SK-N-SH (cell line): ENCODE data around the gene LRIG1. TPM values are rescaled to one million over a fixed set of nuclear protein-coding genes. Genes with fewer than 3 reads are reported as not detected.

Source experiments
- CTCF ChIA-PET: fragments of 300-600, 350-600 bp; formaldehyde crosslinking; extraction: SDS; loops from one replicate; lab custom pipeline; 2021; lab: Yijun Ruan, JAX
- POLR2A ChIA-PET: fragments of 350-600 bp; sonication (Branson Sonifier 250); formaldehyde crosslinking; extraction: SDS; loops from one replicate; lab custom pipeline; 2020; ENCODE audit warnings: antibody characterized with exemption, inconsistent platforms; lab: Yijun Ruan, JAX
- DNase-seq: peaks from one replicate; pipeline ENCODE4 v3.0.0; 2012
- H2AFZ ChIP-seq: fragments of 200-600 bp; sonication (generic); 2 replicates; pipeline ENCODE4 v1.8.1; 2016; ENCODE audit warnings: antibody characterized with exemption, mild to moderate bottlenecking, low read depth
- H3F3A ChIP-seq: fragments of 200-600 bp; sonication (generic); replicated peaks from 2 replicates; pipeline ENCODE3; 2016; ENCODE audit warnings: antibody characterized with exemption, mild to moderate bottlenecking; ENCODE audit not compliant: insufficient read depth
- H3K27ac ChIP-seq, 2 experiments: fragments of 200-500 bp in 1 of 2; fragments of 200-600 bp in 1 of 2; sonication (Bioruptor generic) in 1 of 2; sonication (generic), shearing (Covaris generic) in 1 of 2; 2 replicates each; pipeline versions ENCODE4 v1.5.1 to v1.6.1; 2014 to 2016; ENCODE audit warnings: low read depth in 2 of 2, inconsistent platforms in 1 of 2, low read length in 1 of 2, mild to moderate bottlenecking in 1 of 2, mixed read lengths in 1 of 2
- H3K27me3 ChIP-seq: fragments of 200-600 bp; sonication (generic), shearing (Covaris generic); 2 replicates; pipeline ENCODE4 v1.6.1; 2016; ENCODE audit warnings: mixed run types; ENCODE audit not compliant: insufficient read depth
- H3K36me3 ChIP-seq, 2 experiments: fragments of 200-500 bp in 1 of 2; fragments of 200-600 bp in 1 of 2; sonication (Bioruptor generic) in 1 of 2; sonication (generic) in 1 of 2; replicated peaks in 1 of 2; 2 replicates each; pipeline versions ENCODE3 to v1.5.1; 2014 to 2016; ENCODE audit warnings: low read length in 1 of 2, mild to moderate bottlenecking in 1 of 2; ENCODE audit not compliant: insufficient read depth in 2 of 2, control insufficient read depth in 1 of 2
- H3K4me1 ChIP-seq, 2 experiments: fragments of 200-500 bp in 1 of 2; fragments of 200-600 bp in 1 of 2; sonication (Bioruptor generic) in 1 of 2; sonication (generic), shearing (Covaris generic) in 1 of 2; 2 replicates each; pipeline versions ENCODE4 v1.5.1 to v1.6.1; 2014 to 2016; ENCODE audit warnings: low read depth in 1 of 2, low read length in 1 of 2, mixed run types in 1 of 2; ENCODE audit not compliant: insufficient read depth in 2 of 2, control insufficient read depth in 1 of 2
- H3K4me2 ChIP-seq: fragments of 200-600 bp; sonication (generic), shearing (Covaris generic); 2 replicates; pipeline ENCODE4 v1.6.1; 2017; ENCODE audit warnings: mixed run types
- H3K4me3 ChIP-seq, 2 experiments: fragments of 200-500 bp in 1 of 2; fragments of 200-600 bp in 1 of 2; sonication (Bioruptor generic) in 1 of 2; sonication (generic), shearing (Covaris generic) in 1 of 2; 2 replicates each; pipeline versions ENCODE4 v1.5.1 to v1.8.1; 2014 to 2016; ENCODE audit warnings: low read depth in 2 of 2, inconsistent platforms in 1 of 2, low read length in 1 of 2, mild to moderate bottlenecking in 1 of 2, mixed read lengths in 1 of 2, moderate library complexity in 1 of 2
- H3K79me2 ChIP-seq: fragments of 200-600 bp; sonication (generic); 2 replicates; pipeline ENCODE4 v1.8.1; 2017; ENCODE audit warnings: mild to moderate bottlenecking; ENCODE audit not compliant: insufficient read depth
- H3K9ac ChIP-seq: fragments of 200-600 bp; sonication (generic); 2 replicates; pipeline ENCODE4 v1.6.1; 2017; ENCODE audit warnings: mixed run types
- H3K9me2 ChIP-seq: fragments of 200-600 bp; sonication (generic); 2 replicates; pipeline ENCODE4 v1.6.1; 2017; ENCODE audit warnings: mixed run types
- H3K9me3 ChIP-seq: fragments of 200-600 bp; sonication (generic); 2 replicates; pipeline ENCODE4 v1.6.1; 2017; ENCODE audit warnings: mixed run types, mild to moderate bottlenecking, moderate library complexity
- H4K20me1 ChIP-seq: fragments of 200-600 bp; sonication (generic); 2 replicates; pipeline ENCODE4 v1.6.1; 2017; ENCODE audit warnings: mild to moderate bottlenecking, mixed run types; ENCODE audit not compliant: insufficient read depth
- CHD2 ChIP-seq: fragments of 150-350 bp; IDR thresholded peaks from 2 replicates; pipeline ENCODE4 v1.6.1; 2018; ENCODE audit warnings: low read length; ENCODE audit not compliant: partially characterized antibody
- FOXJ3 ChIP-seq: sonication (generic); formaldehyde crosslinking; IDR thresholded peaks from 2 replicates; pipeline ENCODE4 v1.5.1; 2020; ENCODE audit warnings: mild to moderate bottlenecking, missing genetic modification reagents
- FOXM1 ChIP-seq: IDR thresholded peaks from 2 replicates; pipeline ENCODE4 v1.4.0; 2012; ENCODE audit warnings: low read depth, mild to moderate bottlenecking
- GABPA ChIP-seq: IDR thresholded peaks from 2 replicates; pipeline ENCODE4 v1.4.0; 2012; ENCODE audit warnings: low read depth, mild to moderate bottlenecking
- MEF2A ChIP-seq: IDR thresholded peaks from 2 replicates; pipeline ENCODE4 v1.4.0; 2012; ENCODE audit warnings: low read depth, borderline replicate concordance
- MXI1 ChIP-seq: IDR thresholded peaks from 2 replicates; pipeline ENCODE4 v1.6.1; 2012; ENCODE audit warnings: mild to moderate bottlenecking, low read depth, low read length, improper control_type of control experiment
- NRF1 ChIP-seq: IDR thresholded peaks from 2 replicates; pipeline ENCODE4 v1.6.1; 2012; ENCODE audit warnings: low read depth, mild to moderate bottlenecking, low read length
- RAD21 ChIP-seq: IDR thresholded peaks from 2 replicates; pipeline ENCODE4 v1.6.1; 2012; ENCODE audit warnings: mild to moderate bottlenecking, low read length
- RFX5 ChIP-seq: IDR thresholded peaks from 2 replicates; pipeline ENCODE4 v1.6.1; 2012; ENCODE audit warnings: mild to moderate bottlenecking, improper control_type of control experiment, low read length
- SIN3A ChIP-seq: IDR thresholded peaks from 2 replicates; pipeline ENCODE4 v1.6.1; 2012; ENCODE audit warnings: low read depth, mild to moderate bottlenecking, low read length, moderate library complexity, borderline replicate concordance
- SMC3 ChIP-seq: IDR thresholded peaks from 2 replicates; pipeline ENCODE4 v1.6.1; 2012; ENCODE audit warnings: low read depth, low read length, improper control_type of control experiment
- TAF1 ChIP-seq: IDR thresholded peaks from 2 replicates; pipeline ENCODE4 v1.6.1; 2012; ENCODE audit warnings: low read depth, mild to moderate bottlenecking, low read length, moderate library complexity, borderline replicate concordance
- TCF12 ChIP-seq: IDR thresholded peaks from 2 replicates; pipeline ENCODE4 v1.4.0; 2012
- TEAD4 ChIP-seq: IDR thresholded peaks from 2 replicates; pipeline ENCODE4 v1.4.0; 2012; ENCODE audit warnings: mild to moderate bottlenecking, borderline replicate concordance; ENCODE audit not compliant: insufficient read depth
- WGBS: methylation state at CpG from one replicate; pipeline ENCODE4 v1.1.6; 2017; ENCODE audit warnings: low lambda C conversion rate; 5-methylcytosine and 5-hydroxymethylcytosine counted together
- polyA plus RNA-seq, 3 experiments: library from polyadenylated mRNA; depleted of rRNA; stranded (reverse); fragments of >200 nt; gene quantifications; 2 replicates each; pipeline ENCODE4 v1.2.3, GENCODE V29; 2012
- TF ChIP-seq, protein P1 (sequence below): IDR thresholded peaks from 2 replicates; pipeline ENCODE4; 2012
- TF ChIP-seq, protein P2 (sequence below): fragments of 150-350 bp; IDR thresholded peaks from 2 replicates; pipeline ENCODE4 v1.6.1; 2016; ENCODE audit warnings: mild to moderate bottlenecking, low read depth, low read length
- TF ChIP-seq, protein P3 (sequence below): fragments of 150-350 bp; IDR thresholded peaks from 2 replicates; pipeline ENCODE4 v1.6.1; 2017; ENCODE audit warnings: antibody characterized with exemption, low read length, low read depth, borderline replicate concordance
- TF ChIP-seq, protein P4 (sequence below): fragments of 200-600 bp; sonication (generic); IDR thresholded peaks from 2 replicates; pipeline ENCODE4 v1.6.1; 2017; ENCODE audit warnings: antibody characterized with exemption, mild to moderate bottlenecking, moderate library complexity
- TF ChIP-seq, protein P5 (sequence below): IDR thresholded peaks from 2 replicates; pipeline ENCODE4 v1.4.0; 2012; ENCODE audit warnings: low read depth, borderline replicate concordance

The LRIG1 gene
- polyA plus RNA-seq, 1 of the 3 experiments (the other 2 are of a cell fraction), result 1.7 TPM

DNA sequence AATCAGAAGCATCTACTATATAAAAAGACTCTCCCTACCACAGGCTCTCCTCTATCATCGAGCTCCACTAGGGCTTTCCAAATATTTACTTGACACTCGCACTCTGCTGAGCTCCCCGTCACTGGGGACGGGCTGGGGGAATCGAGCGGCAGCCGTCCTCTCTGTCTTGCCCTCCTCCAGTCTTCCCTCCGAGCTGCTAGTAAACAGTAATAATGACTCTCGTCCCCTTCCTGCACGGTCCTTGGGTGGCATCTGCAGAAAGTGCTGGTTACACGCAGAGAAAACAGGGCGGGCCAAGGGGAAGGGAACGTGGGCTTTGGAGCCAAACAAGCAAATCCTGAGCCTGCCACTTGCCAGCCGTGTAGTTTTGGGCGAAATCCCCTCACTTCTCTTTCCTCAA lies 96.6 kb downstream of the LRIG1 start:
- WGBS, result 87% methylated on average over 15 of the region's 15 CpGs
- no peak overlapping the region for H3K27ac ChIP-seq
- peaks cover 4 to 5% of the 10 kb centered on the region in 2 experiments; a peak in 2 of 4 replicates for H3K4me1 ChIP-seq
- TF ChIP-seq, protein P1, sequence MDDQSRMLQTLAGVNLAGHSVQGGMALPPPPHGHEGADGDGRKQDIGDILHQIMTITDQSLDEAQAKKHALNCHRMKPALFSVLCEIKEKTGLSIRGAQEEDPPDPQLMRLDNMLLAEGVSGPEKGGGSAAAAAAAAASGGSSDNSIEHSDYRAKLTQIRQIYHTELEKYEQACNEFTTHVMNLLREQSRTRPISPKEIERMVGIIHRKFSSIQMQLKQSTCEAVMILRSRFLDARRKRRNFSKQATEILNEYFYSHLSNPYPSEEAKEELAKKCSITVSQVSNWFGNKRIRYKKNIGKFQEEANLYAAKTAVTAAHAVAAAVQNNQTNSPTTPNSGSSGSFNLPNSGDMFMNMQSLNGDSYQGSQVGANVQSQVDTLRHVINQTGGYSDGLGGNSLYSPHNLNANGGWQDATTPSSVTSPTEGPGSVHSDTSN, result no peak
- TF ChIP-seq RFX5 (no peak), TEAD4 (no peak), SIN3A (no peak), TAF1 (no peak), FOXM1 (no peak), RAD21 (no peak), MXI1 (no peak), GABPA (no peak), SMC3 (no peak), NRF1 (no peak), TCF12 (no peak), MEF2A (no peak), FOXJ3 (CRISPR knock-in tag) (no peak), CHD2 (no peak)
- TF ChIP-seq, protein P2, sequence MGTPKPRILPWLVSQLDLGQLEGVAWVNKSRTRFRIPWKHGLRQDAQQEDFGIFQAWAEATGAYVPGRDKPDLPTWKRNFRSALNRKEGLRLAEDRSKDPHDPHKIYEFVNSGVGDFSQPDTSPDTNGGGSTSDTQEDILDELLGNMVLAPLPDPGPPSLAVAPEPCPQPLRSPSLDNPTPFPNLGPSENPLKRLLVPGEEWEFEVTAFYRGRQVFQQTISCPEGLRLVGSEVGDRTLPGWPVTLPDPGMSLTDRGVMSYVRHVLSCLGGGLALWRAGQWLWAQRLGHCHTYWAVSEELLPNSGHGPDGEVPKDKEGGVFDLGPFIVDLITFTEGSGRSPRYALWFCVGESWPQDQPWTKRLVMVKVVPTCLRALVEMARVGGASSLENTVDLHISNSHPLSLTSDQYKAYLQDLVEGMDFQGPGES, result no peak
- TF ChIP-seq, protein P3, sequence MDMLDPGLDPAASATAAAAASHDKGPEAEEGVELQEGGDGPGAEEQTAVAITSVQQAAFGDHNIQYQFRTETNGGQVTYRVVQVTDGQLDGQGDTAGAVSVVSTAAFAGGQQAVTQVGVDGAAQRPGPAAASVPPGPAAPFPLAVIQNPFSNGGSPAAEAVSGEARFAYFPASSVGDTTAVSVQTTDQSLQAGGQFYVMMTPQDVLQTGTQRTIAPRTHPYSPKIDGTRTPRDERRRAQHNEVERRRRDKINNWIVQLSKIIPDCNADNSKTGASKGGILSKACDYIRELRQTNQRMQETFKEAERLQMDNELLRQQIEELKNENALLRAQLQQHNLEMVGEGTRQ, result no peak
- TF ChIP-seq, protein P4, sequence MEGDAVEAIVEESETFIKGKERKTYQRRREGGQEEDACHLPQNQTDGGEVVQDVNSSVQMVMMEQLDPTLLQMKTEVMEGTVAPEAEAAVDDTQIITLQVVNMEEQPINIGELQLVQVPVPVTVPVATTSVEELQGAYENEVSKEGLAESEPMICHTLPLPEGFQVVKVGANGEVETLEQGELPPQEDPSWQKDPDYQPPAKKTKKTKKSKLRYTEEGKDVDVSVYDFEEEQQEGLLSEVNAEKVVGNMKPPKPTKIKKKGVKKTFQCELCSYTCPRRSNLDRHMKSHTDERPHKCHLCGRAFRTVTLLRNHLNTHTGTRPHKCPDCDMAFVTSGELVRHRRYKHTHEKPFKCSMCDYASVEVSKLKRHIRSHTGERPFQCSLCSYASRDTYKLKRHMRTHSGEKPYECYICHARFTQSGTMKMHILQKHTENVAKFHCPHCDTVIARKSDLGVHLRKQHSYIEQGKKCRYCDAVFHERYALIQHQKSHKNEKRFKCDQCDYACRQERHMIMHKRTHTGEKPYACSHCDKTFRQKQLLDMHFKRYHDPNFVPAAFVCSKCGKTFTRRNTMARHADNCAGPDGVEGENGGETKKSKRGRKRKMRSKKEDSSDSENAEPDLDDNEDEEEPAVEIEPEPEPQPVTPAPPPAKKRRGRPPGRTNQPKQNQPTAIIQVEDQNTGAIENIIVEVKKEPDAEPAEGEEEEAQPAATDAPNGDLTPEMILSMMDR, result no peak
- TF ChIP-seq, protein P5, sequence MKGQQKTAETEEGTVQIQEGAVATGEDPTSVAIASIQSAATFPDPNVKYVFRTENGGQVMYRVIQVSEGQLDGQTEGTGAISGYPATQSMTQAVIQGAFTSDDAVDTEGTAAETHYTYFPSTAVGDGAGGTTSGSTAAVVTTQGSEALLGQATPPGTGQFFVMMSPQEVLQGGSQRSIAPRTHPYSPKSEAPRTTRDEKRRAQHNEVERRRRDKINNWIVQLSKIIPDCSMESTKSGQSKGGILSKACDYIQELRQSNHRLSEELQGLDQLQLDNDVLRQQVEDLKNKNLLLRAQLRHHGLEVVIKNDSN, result no peak
- H3K36me3 ChIP-seq, result no peaks in the 10 kb centered on the region
- no peak overlapping the region for H3K4me3 ChIP-seq
- H4K20me1 ChIP-seq, result no peaks in the 10 kb centered on the region
- H3F3A ChIP-seq, result no peaks in the 10 kb centered on the region
- no peak for DNase-seq
- no peaks in the 10 kb centered on the region for H3K27me3 ChIP-seq
- H3K9me2 ChIP-seq, result no peaks in the 10 kb centered on the region
- CTCF ChIA-PET, result interaction anchor here (0.7 to 3.1 kb wide), 7 partner anchors 10 to 418 kb away, joined by 3 to 15 read pairs (median 6); no protein-coding TSS in a partner anchor
- no peak overlapping the region for H3K9ac ChIP-seq
- no peak overlapping the region for H3K4me2 ChIP-seq
- POLR2A ChIA-PET, result interaction anchor here (1.0 kb wide), 1 partner anchor 11 kb away, joined by 3 read pairs; no protein-coding TSS in a partner anchor
- no peak overlapping the region for H2AFZ ChIP-seq
- H3K9me3 ChIP-seq, result no peaks in the 10 kb centered on the region
- H3K79me2 ChIP-seq, result no peaks in the 10 kb centered on the region
